ENCODE results near the gene MBD5. TPM values are rescaled to one million over a fixed set of nuclear protein-coding genes. Genes with fewer than 3 reads are reported as not detected.

Gene MBD5
- total and polyA plus RNA-seq, 2 of the 4 experiments (the other 2 are of a cell fraction): 9.8 to 14.2 TPM

GRCh38 chr2:148521181-148521580 lies 500.3 kb downstream of the MBD5 start:
- Histone ChIP-seq H3K79me1 (ENCODE audit: low read depth in 1 of 2, low read length in 2 of 2) (no peaks in the 10 kb centered on the region), H2BK20ac (ENCODE audit: low read depth, low read length) (no peak overlapping the region), H3K4me2 (ENCODE audit: low read depth, low read length) (no peak overlapping the region), H3K9me1 (ENCODE audit: insufficient read depth, low read length) (no peaks in the 10 kb centered on the region; the same call in 1 of the 2 replicates), H2BK5ac (ENCODE audit: low read depth, low read length, poor library complexity, severe bottlenecking) (no peak overlapping the region), H2BK15ac (ENCODE audit: low read depth, low read length) (no peak overlapping the region), H3K36me3 (ENCODE audit: control insufficient read depth, insufficient read depth, low read length) (0 out of 2 replicates have a peak, but pooled peaks cover 3% of the 10 kb centered on the region), H3K23ac (ENCODE audit: low read depth, low read length) (no peak overlapping the region), H4K91ac (ENCODE audit: insufficient read depth, low read depth, low read length) (no peak overlapping the region), H4K5ac (ENCODE audit: low read depth, low read length) (no peak overlapping the region), H4K8ac (ENCODE audit: low read depth in 2 of 2, low read length in 2 of 2) (no peak overlapping the region), H2AK5ac (ENCODE audit: low read depth, low read length) (no peak overlapping the region), H4K20me1 (ENCODE audit: insufficient read depth, low read length) (no peaks in the 10 kb centered on the region), H3K4me3 (ENCODE audit: insufficient read depth, low read depth, low read length) (no peak overlapping the region), H3K9ac (ENCODE audit: low read depth, low read length) (no peak overlapping the region), H3K4ac (ENCODE audit: low read depth, low read length) (no peak overlapping the region), H3K14ac (replicated peaks; ENCODE audit: low read depth, low read length) (no peak overlapping the region), H3K4me1 (ENCODE audit: control insufficient read depth, insufficient read depth, low read length) (no peaks in the 10 kb centered on the region), H2AFZ (replicated peaks; ENCODE audit: low read length, poor library complexity) (no peak overlapping the region), H3K18ac (ENCODE audit: low read depth, low read length) (no peak overlapping the region), H3K27me3 (ENCODE audit: control insufficient read depth, insufficient read depth, low read length) (no peaks in the 10 kb centered on the region), H2AK9ac (replicated peaks; ENCODE audit: low read depth, low read length, poor library complexity) (no peak overlapping the region), H3K27ac (ENCODE audit: insufficient read depth, low read length) (no peak overlapping the region), H3K9me3 (ENCODE audit: control insufficient read depth, insufficient read depth, low read length) (no peaks in the 10 kb centered on the region), H3K56ac (ENCODE audit: extremely low read depth, insufficient read depth, low read length) (no peak overlapping the region), H2BK120ac (ENCODE audit: low read depth, low read length) (no peak overlapping the region)
- WGBS, 2 experiments (ENCODE audit: extremely low coverage in 2 of 2, insufficient read length in 1 of 2): no CpG with 5 or more reads among the region's 1 CpG
- POLR2A ChIA-PET (ENCODE audit: unreplicated experiment): no interaction called here
- CTCF ChIA-PET: interaction anchor here (0.6 kb wide), 1 partner anchor 411 kb away, joined by 3 read pairs; no protein-coding TSS in a partner anchor
- in situ Hi-C loops (cut with MboI; ENCODE audit: low sequenced_read_pairs) (no loop called here), intact Hi-C loops (cut with micrococcal nuclease) (no loop called here), dilution Hi-C loops (cut with HindIII; ENCODE audit: low sequenced_read_pairs, unreplicated experiment) (no loop called here)
- ATAC-seq (ENCODE audit: low read depth) (no peak), DNase-seq (no peak)
- TF ChIP-seq NFE2L2 (IDR thresholded peaks at IDR 0.05; ENCODE audit: low read depth, low read length) (no peak), FOS (IDR thresholded peaks at IDR 0.05; ENCODE audit: low read depth, low read length) (no peak), CHD1 (IDR thresholded peaks at IDR 0.05; ENCODE audit: low read depth, low read length) (no peak), MAZ (IDR thresholded peaks at IDR 0.05; ENCODE audit: borderline replicate concordance, low read depth, low read length) (no peak), BHLHE40 (IDR thresholded peaks at IDR 0.05; ENCODE audit: low read depth, low read length) (no peak), MAFK (IDR thresholded peaks at IDR 0.05; ENCODE audit: low read depth, low read length) (no peak), ELK1 (IDR thresholded peaks at IDR 0.05; ENCODE audit: borderline replicate concordance, low read depth, low read length) (no peak), RCOR1 (IDR thresholded peaks at IDR 0.05; ENCODE audit: insufficient replicate concordance, low read length) (no peak), USF2 (IDR thresholded peaks at IDR 0.05; ENCODE audit: low read depth, low read length) (no peak), MXI1 (IDR thresholded peaks at IDR 0.05; ENCODE audit: borderline replicate concordance, low read depth, low read length) (no peak), CTCF (conservative IDR thresholded peaks at IDR 0.05; ENCODE audit: low read depth, low read length) (no peak), SMC3 (IDR thresholded peaks at IDR 0.05; ENCODE audit: low read depth, low read length) (no peak), RAD21 (IDR thresholded peaks at IDR 0.05; ENCODE audit: low read length) (no peak), POLR2A (IDR thresholded peaks at IDR 0.05; ENCODE audit: low read depth, low read length) (no peak)
- BruUV-seq (replicated peaks): no TSS peak

Measured in IMR-90 (cell line).